ENCODE results near the gene NPHP4.

The NPHP4 gene

GRCh38 chr1:5821540-5822176 is 170.6 kb downstream of the NPHP4 start:
- H3F3A ChIP-seq (ENCODE audit: insufficient read depth, low read length) = no peaks in the 10 kb centered on the region
- no peak for TF ChIP-seq CTCF (IDR thresholded peaks at IDR 0.05; ENCODE audit: low read length)
- TF ChIP-seq EZH2 (IDR thresholded peaks at IDR 0.05; ENCODE audit: borderline replicate concordance, low read length) = no peak
- H3K9me2 ChIP-seq (ENCODE audit: low read depth, low read length) = no peaks in the 10 kb centered on the region
- H3K4me1 ChIP-seq (ENCODE audit: insufficient read depth, low read length, severe bottlenecking) = no peaks in the 10 kb centered on the region
- no peaks in the 10 kb centered on the region for H3K36me3 ChIP-seq (ENCODE audit: insufficient read depth, low read length)
- H3K4me2 ChIP-seq (ENCODE audit: low read length) = no peak overlapping the region
- no peak overlapping the region for H3K9ac ChIP-seq (ENCODE audit: low read length)
- no peaks in the 10 kb centered on the region for H3K27me3 ChIP-seq (ENCODE audit: insufficient read depth, low read length)
- H3K4me3 ChIP-seq (ENCODE audit: low read depth, low read length, poor library complexity, severe bottlenecking) = no peak overlapping the region
- H4K20me1 ChIP-seq (ENCODE audit: insufficient read depth, low read length) = no peaks in the 10 kb centered on the region
- H2AFZ ChIP-seq (ENCODE audit: low read length) = no peak overlapping the region
- H3K9me3 ChIP-seq (ENCODE audit: low read length) = no peaks in the 10 kb centered on the region
- no peak overlapping the region for H3K27ac ChIP-seq (ENCODE audit: low read depth, low read length, poor library complexity, severe bottlenecking)
- no peaks in the 10 kb centered on the region for H3K79me2 ChIP-seq (ENCODE audit: insufficient read depth, low read length)

DNA sequence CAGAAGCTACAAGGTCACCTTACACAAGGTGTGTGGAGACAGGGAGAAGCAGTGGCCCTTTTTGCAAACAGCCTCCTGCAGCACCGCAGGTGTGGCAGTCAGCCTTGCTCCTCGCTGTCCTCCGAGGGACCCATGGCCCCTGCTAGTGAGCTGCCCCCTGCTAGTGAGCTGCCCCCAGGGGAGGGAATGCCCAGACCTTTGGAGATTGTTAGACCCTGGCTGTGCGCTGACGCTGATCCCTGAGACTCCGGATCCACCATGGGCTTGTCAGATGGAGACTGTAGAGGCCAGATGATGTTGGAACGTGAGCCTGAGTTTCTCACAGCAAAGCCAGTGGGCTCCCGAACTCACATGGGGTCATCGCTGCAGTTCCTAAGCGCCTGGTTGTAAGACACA is 172.2 kb downstream of the NPHP4 start:
- no peaks in the 10 kb centered on the region for H3K9me3 ChIP-seq (ENCODE audit: low read length)
- H3K4me1 ChIP-seq (ENCODE audit: insufficient read depth, low read length, severe bottlenecking) = no peaks in the 10 kb centered on the region
- no peaks in the 10 kb centered on the region for H3K36me3 ChIP-seq (ENCODE audit: insufficient read depth, low read length)
- H3K9ac ChIP-seq (ENCODE audit: low read length) = no peak overlapping the region
- H4K20me1 ChIP-seq (ENCODE audit: insufficient read depth, low read length) = no peaks in the 10 kb centered on the region
- H3F3A ChIP-seq (ENCODE audit: insufficient read depth, low read length) = no peaks in the 10 kb centered on the region
- H3K9me2 ChIP-seq (ENCODE audit: low read depth, low read length) = no peaks in the 10 kb centered on the region
- no peaks in the 10 kb centered on the region for H3K79me2 ChIP-seq (ENCODE audit: insufficient read depth, low read length)
- no peak overlapping the region for H3K27ac ChIP-seq (ENCODE audit: low read depth, low read length, poor library complexity, severe bottlenecking)
- H3K4me3 ChIP-seq (ENCODE audit: low read depth, low read length, poor library complexity, severe bottlenecking) = no peak overlapping the region
- H3K4me2 ChIP-seq (ENCODE audit: low read length) = no peak overlapping the region
- no peak overlapping the region for H2AFZ ChIP-seq (ENCODE audit: low read length)
- TF ChIP-seq EZH2 (IDR thresholded peaks at IDR 0.05; ENCODE audit: borderline replicate concordance, low read length) (no peak), CTCF (IDR thresholded peaks at IDR 0.05; ENCODE audit: low read length) (no peak)
- no peaks in the 10 kb centered on the region for H3K27me3 ChIP-seq (ENCODE audit: insufficient read depth, low read length)

DNA sequence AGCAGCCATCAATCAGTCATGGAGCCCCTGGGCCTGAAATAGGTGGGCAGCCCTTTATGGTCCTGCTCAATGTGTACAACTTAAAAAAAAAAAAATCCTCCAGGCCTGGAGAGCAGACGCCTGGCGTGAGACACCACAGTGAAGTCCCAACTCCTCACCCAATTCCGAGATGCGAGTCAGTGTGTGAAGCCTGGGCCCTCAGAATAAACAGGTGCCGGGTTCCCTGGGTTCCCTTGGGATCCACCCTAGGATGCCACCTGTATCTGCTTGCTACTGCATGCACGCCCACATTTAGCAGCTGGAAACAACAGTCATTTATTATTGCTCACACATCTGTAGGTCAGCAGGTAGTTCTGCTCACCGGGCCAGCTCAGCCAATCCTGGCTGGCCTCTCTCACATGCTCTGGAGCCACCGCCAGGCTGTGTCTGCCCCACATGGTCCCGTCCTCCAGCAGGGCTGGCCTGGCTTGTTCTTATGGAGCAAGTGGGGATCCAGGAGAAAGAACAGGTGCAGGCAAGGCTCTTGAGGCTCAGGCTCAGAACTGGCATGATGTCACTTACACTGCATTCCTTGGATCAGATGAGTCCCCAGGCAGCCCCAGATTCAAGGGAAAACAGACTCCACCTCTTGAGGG is 172.7 kb downstream of the NPHP4 start:
- H3K27me3 ChIP-seq (ENCODE audit: insufficient read depth, low read length) = no peaks in the 10 kb centered on the region
- no peak overlapping the region for H3K27ac ChIP-seq (ENCODE audit: low read depth, low read length, poor library complexity, severe bottlenecking)
- no peaks in the 10 kb centered on the region for H4K20me1 ChIP-seq (ENCODE audit: insufficient read depth, low read length)
- no peak overlapping the region for H3K9ac ChIP-seq (ENCODE audit: low read length)
- no peaks in the 10 kb centered on the region for H3K4me1 ChIP-seq (ENCODE audit: insufficient read depth, low read length, severe bottlenecking)
- H3K9me2 ChIP-seq (ENCODE audit: low read depth, low read length) = no peaks in the 10 kb centered on the region
- no peaks in the 10 kb centered on the region for H3K79me2 ChIP-seq (ENCODE audit: insufficient read depth, low read length)
- no peaks in the 10 kb centered on the region for H3F3A ChIP-seq (ENCODE audit: insufficient read depth, low read length)
- no peak overlapping the region for H3K4me2 ChIP-seq (ENCODE audit: low read length)
- no peak overlapping the region for H2AFZ ChIP-seq (ENCODE audit: low read length)
- no peaks in the 10 kb centered on the region for H3K36me3 ChIP-seq (ENCODE audit: insufficient read depth, low read length)
- TF ChIP-seq EZH2 (IDR thresholded peaks at IDR 0.05; ENCODE audit: borderline replicate concordance, low read length) (no peak), CTCF (IDR thresholded peaks at IDR 0.05; ENCODE audit: low read length) (no peak)
- H3K4me3 ChIP-seq (ENCODE audit: low read depth, low read length, poor library complexity, severe bottlenecking) = no peak overlapping the region
- no peaks in the 10 kb centered on the region for H3K9me3 ChIP-seq (ENCODE audit: low read length)

Measured in OCI-LY1 (cell line).